ENCODE measurements around the gene WNT3A. TPM values are rescaled to one million over a fixed set of nuclear protein-coding genes. Genes with fewer than 3 reads are reported as not detected.

WNT3A gene
- total and polyA plus RNA-seq, 2 of the 4 experiments (the other 2 are of a cell fraction), result not detected

- Histone ChIP-seq H3K4me1 (ENCODE audit: control insufficient read depth, insufficient read depth, low read length) (peaks cover 5% of the 10 kb centered on the region), H3K4me3 (ENCODE audit: insufficient read depth, low read depth, low read length) (no peak overlapping the region), H3K23ac (ENCODE audit: low read depth, low read length) (no peak overlapping the region), H2AK5ac (ENCODE audit: low read depth, low read length) (no peak overlapping the region), H3K27ac (ENCODE audit: insufficient read depth, low read length) (no peak overlapping the region), H4K8ac (ENCODE audit: low read depth in 2 of 2, low read length in 2 of 2) (no peak overlapping the region), H3K4ac (ENCODE audit: low read depth, low read length) (no peak overlapping the region), H2BK20ac (ENCODE audit: low read depth, low read length) (no peak overlapping the region), H3K9ac (ENCODE audit: low read depth, low read length) (no peak overlapping the region), H3K79me1 (ENCODE audit: low read depth in 1 of 2, low read length in 2 of 2) (no peaks in the 10 kb centered on the region), H3K36me3 (ENCODE audit: control insufficient read depth, insufficient read depth, low read length) (no peaks in the 10 kb centered on the region), H3K56ac (ENCODE audit: extremely low read depth, insufficient read depth, low read length) (no peak overlapping the region), H4K91ac (ENCODE audit: insufficient read depth, low read depth, low read length) (no peak overlapping the region), H3K14ac (replicated peaks; ENCODE audit: low read depth, low read length) (no peak overlapping the region), H2BK15ac (ENCODE audit: low read depth, low read length) (no peak overlapping the region), H2BK5ac (ENCODE audit: low read depth, low read length, poor library complexity, severe bottlenecking) (no peak overlapping the region), H2AFZ (replicated peaks; ENCODE audit: low read length, poor library complexity) (no peak overlapping the region), H4K5ac (ENCODE audit: low read depth, low read length) (no peak overlapping the region), H3K4me2 (ENCODE audit: low read depth, low read length) (no peak overlapping the region), H2BK120ac (ENCODE audit: low read depth, low read length) (no peak overlapping the region), H3K18ac (ENCODE audit: low read depth, low read length) (no peak overlapping the region), H3K9me1 (ENCODE audit: insufficient read depth, low read length) (peaks cover 4% of the 10 kb centered on the region; the same call in 1 of the 2 replicates), H3K9me3 (ENCODE audit: control insufficient read depth, insufficient read depth, low read length) (no peaks in the 10 kb centered on the region), H4K20me1 (ENCODE audit: insufficient read depth, low read length) (no peaks in the 10 kb centered on the region), H3K27me3 (ENCODE audit: control insufficient read depth, insufficient read depth, low read length) (peaks cover 35% of the 10 kb centered on the region), H2AK9ac (replicated peaks; ENCODE audit: low read depth, low read length, poor library complexity) (no peak overlapping the region)
- POLR2A ChIA-PET (ENCODE audit: unreplicated experiment), result no interaction called here
- CTCF ChIA-PET, result interaction anchor here (1.2 kb wide), 1 partner anchor 9 kb away, joined by 3 read pairs; no protein-coding TSS in a partner anchor
- ATAC-seq (ENCODE audit: low read depth) (no peak), DNase-seq (no peak)
- dilution Hi-C loops (cut with HindIII; ENCODE audit: low sequenced_read_pairs, unreplicated experiment) (no loop called here), in situ Hi-C loops (cut with MboI; ENCODE audit: low sequenced_read_pairs) (no loop called here), intact Hi-C loops (cut with micrococcal nuclease) (no loop called here)
- 73% methylated on average over 12 of the region's 24 CpGs; no CpG with 5 or more reads in 1 of the 2 experiments for WGBS, 2 experiments (ENCODE audit: extremely low coverage in 2 of 2, insufficient read length in 1 of 2)
- BruUV-seq (replicated peaks), result no TSS peak
- TF ChIP-seq FOS (IDR thresholded peaks at IDR 0.05; ENCODE audit: low read depth, low read length) (no peak), NFE2L2 (IDR thresholded peaks at IDR 0.05; ENCODE audit: low read depth, low read length) (no peak)
Measured at GRCh38 chr1:228013131-228013934, 6.5 kb downstream of the WNT3A start.
